Activated naive CD4-positive, alpha-beta T cell treated with anti-CD3 and anti-CD28 coated beads, Interleukin-2, amount 10 ng/mL, durations not matched to agents 7 days and 5 days (primary cell): ENCODE data around the gene COPG2.

Experiments
- CTCF ChIA-PET: fragments of 350-600 bp; sonication (Branson Sonifier 250); formaldehyde crosslinking; loops from one replicate; lab custom pipeline; 2021; ENCODE audit warnings: antibody characterized with exemption; lab: Charles Lee
- DNase-seq: peaks from one replicate; pipeline ENCODE4 v3.0.0-alpha.2; 2020
- H3K27ac Mint-ChIP-seq: one replicate; pipeline ENCODE4 v1.8.0; 2021; ENCODE audit warnings: mild to moderate bottlenecking, moderate library complexity, mixed read lengths
- H3K27me3 Mint-ChIP-seq: one replicate; pipeline ENCODE4 v1.8.0; 2021; ENCODE audit warnings: mild to moderate bottlenecking, mixed read lengths
- H3K36me3 Mint-ChIP-seq: one replicate; pipeline ENCODE4 v1.8.0; 2021; ENCODE audit warnings: mixed read lengths
- H3K4me1 Mint-ChIP-seq: one replicate; pipeline ENCODE4 v1.8.0; 2021; ENCODE audit warnings: mixed read lengths
- H3K4me3 Mint-ChIP-seq: one replicate; pipeline ENCODE4 v1.8.0; 2021; ENCODE audit warnings: mild to moderate bottlenecking, moderate library complexity, mixed read lengths
- H3K9me3 Mint-ChIP-seq: one replicate; pipeline ENCODE4 v1.8.0; 2021; ENCODE audit warnings: mixed read lengths

Gene COPG2

GRCh38 chr7:130490888-130491804, 177.4 kb downstream of the COPG2 start:
- Mint-ChIP-seq H3K27me3 (peaks cover 87% of the 10 kb centered on the region), H3K36me3 (peaks cover 3% of the 10 kb centered on the region), H3K27ac (no peak overlapping the region), H3K4me3 (peak overlapping the region; percentile 55), H3K4me1 (peaks cover 24% of the 10 kb centered on the region), H3K9me3 (peaks cover 6% of the 10 kb centered on the region)
- peak; percentile 39 for DNase-seq
- CTCF ChIA-PET, result no interaction called here

GRCh38 chr7:130490311-130490791, 178.2 kb downstream of the COPG2 start:
- DNase-seq, result no peak
- Mint-ChIP-seq H3K4me3 (no peak overlapping the region), H3K4me1 (peaks cover 32% of the 10 kb centered on the region)

GRCh38 chr7:130489140-130489983, 179.2 kb downstream of the COPG2 start:
- no peak for DNase-seq
- Mint-ChIP-seq H3K9me3 (peaks cover 6% of the 10 kb centered on the region), H3K27me3 (peaks cover 94% of the 10 kb centered on the region), H3K4me3 (no peak overlapping the region), H3K4me1 (peaks cover 39% of the 10 kb centered on the region), H3K36me3 (peaks cover 3% of the 10 kb centered on the region), H3K27ac (no peak overlapping the region)
- CTCF ChIA-PET, result no interaction called here

More at GRCh38 chr7:130490311-130490791, 178.2 kb downstream of the COPG2 start:
- Mint-ChIP-seq H3K36me3 (peaks cover 3% of the 10 kb centered on the region), H3K9me3 (peaks cover 6% of the 10 kb centered on the region), H3K27me3 (peaks cover 95% of the 10 kb centered on the region), H3K27ac (no peak overlapping the region)
- CTCF ChIA-PET, result no interaction called here

- CTCF ChIA-PET, result no interaction called here
- Mint-ChIP-seq H3K36me3 (peaks cover 3% of the 10 kb centered on the region), H3K27me3 (peaks cover 91% of the 10 kb centered on the region), H3K27ac (no peak overlapping the region), H3K4me1 (peaks cover 39% of the 10 kb centered on the region), H3K4me3 (no peak overlapping the region), H3K9me3 (peaks cover 6% of the 10 kb centered on the region)
- DNase-seq, result no peak
These were observed 180.0 kb downstream of the COPG2 start for GRCh38 chr7:130488392-130489139.

GRCh38 chr7:130486954-130487436, 181.6 kb downstream of the COPG2 start:
- H3K9me3 Mint-ChIP-seq, result no peaks in the 10 kb centered on the region
- CTCF ChIA-PET, result interaction anchor here (0.6 to 1.4 kb wide), 4 partner anchors 20 to 271 kb away, joined by 3 to 4 read pairs (median 4); no protein-coding TSS in a partner anchor
- DNase-seq, result no peak
- H3K4me1 Mint-ChIP-seq, result peaks cover 32% of the 10 kb centered on the region
- no peaks in the 10 kb centered on the region for H3K36me3 Mint-ChIP-seq
- peak overlapping the region; percentile 70 for H3K4me3 Mint-ChIP-seq
- no peak overlapping the region for H3K27ac Mint-ChIP-seq
- peaks cover 81% of the 10 kb centered on the region for H3K27me3 Mint-ChIP-seq

- Mint-ChIP-seq H3K9me3 (no peaks in the 10 kb centered on the region), H3K27me3 (peaks cover 79% of the 10 kb centered on the region), H3K27ac (no peak overlapping the region), H3K4me1 (peaks cover 29% of the 10 kb centered on the region), H3K4me3 (peak overlapping the region; percentile 70), H3K36me3 (no peaks in the 10 kb centered on the region)
- CTCF ChIA-PET, result interaction anchor here (0.8 to 1.4 kb wide), 3 partner anchors 20 to 271 kb away, joined by 3 to 4 read pairs (median 3); no protein-coding TSS in a partner anchor
- DNase-seq, result peak; percentile 64
These were observed 182.2 kb downstream of the COPG2 start for GRCh38 chr7:130486114-130486953.

GRCh38 chr7:130485734-130486113, 182.8 kb downstream of the COPG2 start:
- H3K4me1 Mint-ChIP-seq, result peaks cover 24% of the 10 kb centered on the region
- peaks cover 72% of the 10 kb centered on the region for H3K27me3 Mint-ChIP-seq
- H3K4me3 Mint-ChIP-seq, result peak overlapping the region; percentile 70
- H3K36me3 Mint-ChIP-seq, result no peaks in the 10 kb centered on the region
- no peak for DNase-seq
- CTCF ChIA-PET, result interaction anchor here (0.6 kb wide), 1 partner anchor 72 kb away, joined by 3 read pairs; no protein-coding TSS in a partner anchor
- no peak overlapping the region for H3K27ac Mint-ChIP-seq
- H3K9me3 Mint-ChIP-seq, result no peaks in the 10 kb centered on the region

- no peak overlapping the region for H3K27ac Mint-ChIP-seq
- H3K4me1 Mint-ChIP-seq, result peaks cover 24% of the 10 kb centered on the region
- peaks cover 51% of the 10 kb centered on the region for H3K27me3 Mint-ChIP-seq
- no peak for DNase-seq
- H3K36me3 Mint-ChIP-seq, result no peaks in the 10 kb centered on the region
- CTCF ChIA-PET, result interaction anchor here (0.5 kb wide), 1 partner anchor 852 kb away, joined by 3 read pairs; no protein-coding TSS in a partner anchor
- H3K9me3 Mint-ChIP-seq, result peaks cover 1% of the 10 kb centered on the region
- H3K4me3 Mint-ChIP-seq, result no peak overlapping the region
These were observed 185.5 kb downstream of the COPG2 start for GRCh38 chr7:130483031-130483430.

GRCh38 chr7:130481898-130482297, 186.7 kb downstream of the COPG2 start:
- Mint-ChIP-seq H3K36me3 (no peaks in the 10 kb centered on the region), H3K27ac (no peak overlapping the region), H3K4me3 (no peak overlapping the region), H3K27me3 (peaks cover 40% of the 10 kb centered on the region), H3K9me3 (peaks cover 1% of the 10 kb centered on the region), H3K4me1 (peaks cover 21% of the 10 kb centered on the region)
- DNase-seq, result no peak
- CTCF ChIA-PET, result no interaction called here

- CTCF ChIA-PET, result no interaction called here
- Mint-ChIP-seq H3K9me3 (peaks cover 1% of the 10 kb centered on the region), H3K27me3 (peaks cover 19% of the 10 kb centered on the region), H3K4me1 (peaks cover 2% of the 10 kb centered on the region), H3K4me3 (no peak overlapping the region), H3K36me3 (no peaks in the 10 kb centered on the region), H3K27ac (no peak overlapping the region)
- DNase-seq, result no peak
These were observed 188.7 kb downstream of the COPG2 start for GRCh38 chr7:130479716-130480400.

- Mint-ChIP-seq H3K27me3 (peaks cover 15% of the 10 kb centered on the region), H3K4me3 (no peak overlapping the region), H3K36me3 (no peaks in the 10 kb centered on the region), H3K9me3 (peaks cover 1% of the 10 kb centered on the region), H3K27ac (no peak overlapping the region), H3K4me1 (no peaks in the 10 kb centered on the region)
- CTCF ChIA-PET, result no interaction called here
- DNase-seq, result no peak
These were observed 189.6 kb downstream of the COPG2 start for GRCh38 chr7:130478991-130479390.

GRCh38 chr7:130476297-130477150, 192.0 kb downstream of the COPG2 start:
- CTCF ChIA-PET, result no interaction called here
- no peaks in the 10 kb centered on the region for H3K27me3 Mint-ChIP-seq
- H3K36me3 Mint-ChIP-seq, result no peaks in the 10 kb centered on the region
- DNase-seq, result no peak
- H3K4me3 Mint-ChIP-seq, result no peak overlapping the region
- peaks cover 2% of the 10 kb centered on the region for H3K4me1 Mint-ChIP-seq
- no peak overlapping the region for H3K27ac Mint-ChIP-seq
- peaks cover 1% of the 10 kb centered on the region for H3K9me3 Mint-ChIP-seq
